Stimulated activated CD4-positive, alpha-beta T cell treated with anti-CD3 and anti-CD28 coated beads, Interleukin-12 subunit alpha, Interleukin-12 subunit beta, amount 100 ng/mL, for 4 hours (primary cell): ENCODE data around the gene OR6C6.
"Not testable (repeated sequence)": the region's sequence is repeated elsewhere in the genome, so short reads cannot be mapped to it uniquely, and the experiment has no call there.

Source experiments
- DNase-seq: peaks from one replicate; pipeline ENCODE4 v3.0.0-alpha.2; 2020

OR6C6 gene

GRCh38 chr12:55296469-55296868 lies at the start of gene OR6C6:
OR6C6 (minus strand) TSS chr12:55296569; CDS start chr12:55295232, 1,337 bp downstream.
- no peak for DNase-seq

- no peak for DNase-seq
Observed at GRCh38 chr12:55336002-55336401, 39.6 kb upstream of the OR6C6 start.

- no peak for DNase-seq
Observed at GRCh38 chr12:55330446-55330845, 34.1 kb upstream of the OR6C6 start, which contains the start of gene OR6C3. OR6C3 (plus strand) TSS chr12:55330746; CDS start chr12:55331701, 955 bp downstream.

- not testable (repeated sequence) for DNase-seq
Observed at GRCh38 chr12:55325801-55326200, 29.4 kb upstream of the OR6C6 start.

- no peak for DNase-seq
Observed at GRCh38 chr12:55320201-55320600, 23.8 kb upstream of the OR6C6 start.

- DNase-seq = no peak
Observed at GRCh38 chr12:55314043-55314442, 17.7 kb upstream of the OR6C6 start, which contains the start of gene OR6C1. OR6C1 (plus strand) TSS chr12:55314343; CDS start chr12:55320600, 6,257 bp downstream.

GRCh38 chr12:55289999-55290398 lies 6.4 kb downstream of the OR6C6 start:
- DNase-seq = no peak

GRCh38 chr12:55280991-55281390 lies 15.4 kb downstream of the OR6C6 start:
- no peak for DNase-seq

GRCh38 chr12:55258303-55258702 lies 38.1 kb downstream of the OR6C6 start:
- no peak for DNase-seq

- DNase-seq = no peak
Observed at GRCh38 chr12:55256831-55257230, 39.5 kb downstream of the OR6C6 start.

GRCh38 chr12:55253281-55253680 lies 43.1 kb downstream of the OR6C6 start:
- DNase-seq = no peak

GRCh38 chr12:55250944-55251343 lies 45.4 kb downstream of the OR6C6 start:
- no peak for DNase-seq

GRCh38 chr12:55246159-55246558 lies 50.2 kb downstream of the OR6C6 start:
- no peak for DNase-seq

GRCh38 chr12:55244309-55244708 lies 52.1 kb downstream of the OR6C6 start, which contains the start of gene OR6C74:
OR6C74 (plus strand) TSS chr12:55244609; CDS start chr12:55247288, 2,679 bp downstream.
- DNase-seq = no peak
